ENCODE measurements around the gene ITGB5.

Gene ITGB5

GRCh38 chr3:124777762-124778470 is 109.2 kb downstream of the ITGB5 start:
- TF ChIP-seq POLR2A (IDR thresholded peaks at IDR 0.05; ENCODE audit: extremely low read depth, insufficient read length): no peak
- TF ChIP-seq, protein P1, sequence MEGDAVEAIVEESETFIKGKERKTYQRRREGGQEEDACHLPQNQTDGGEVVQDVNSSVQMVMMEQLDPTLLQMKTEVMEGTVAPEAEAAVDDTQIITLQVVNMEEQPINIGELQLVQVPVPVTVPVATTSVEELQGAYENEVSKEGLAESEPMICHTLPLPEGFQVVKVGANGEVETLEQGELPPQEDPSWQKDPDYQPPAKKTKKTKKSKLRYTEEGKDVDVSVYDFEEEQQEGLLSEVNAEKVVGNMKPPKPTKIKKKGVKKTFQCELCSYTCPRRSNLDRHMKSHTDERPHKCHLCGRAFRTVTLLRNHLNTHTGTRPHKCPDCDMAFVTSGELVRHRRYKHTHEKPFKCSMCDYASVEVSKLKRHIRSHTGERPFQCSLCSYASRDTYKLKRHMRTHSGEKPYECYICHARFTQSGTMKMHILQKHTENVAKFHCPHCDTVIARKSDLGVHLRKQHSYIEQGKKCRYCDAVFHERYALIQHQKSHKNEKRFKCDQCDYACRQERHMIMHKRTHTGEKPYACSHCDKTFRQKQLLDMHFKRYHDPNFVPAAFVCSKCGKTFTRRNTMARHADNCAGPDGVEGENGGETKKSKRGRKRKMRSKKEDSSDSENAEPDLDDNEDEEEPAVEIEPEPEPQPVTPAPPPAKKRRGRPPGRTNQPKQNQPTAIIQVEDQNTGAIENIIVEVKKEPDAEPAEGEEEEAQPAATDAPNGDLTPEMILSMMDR (IDR thresholded peaks at IDR 0.05; ENCODE audit: low read depth, low read length): no peak
- TF ChIP-seq MYC (IDR thresholded peaks at IDR 0.05; ENCODE audit: low read depth, low read length): no peak
- DNase-seq (ENCODE audit: low read depth): no peak
- no peak overlapping the region for H3K4me3 ChIP-seq (ENCODE audit: low read depth, low read length)

GRCh38 chr3:124776856-124777255 is 110.3 kb downstream of the ITGB5 start:
- TF ChIP-seq, protein P1 (IDR thresholded peaks at IDR 0.05; ENCODE audit: low read depth, low read length): no peak
- TF ChIP-seq MAX (IDR thresholded peaks at IDR 0.05; ENCODE audit: low read depth, low read length): no peak
- no peak for TF ChIP-seq MYC (IDR thresholded peaks at IDR 0.05; ENCODE audit: low read depth, low read length)
- no peak for TF ChIP-seq POLR2A (IDR thresholded peaks at IDR 0.05; ENCODE audit: extremely low read depth, insufficient read length)
- no peak for DNase-seq (ENCODE audit: low read depth)
- H3K4me3 ChIP-seq (ENCODE audit: low read depth, low read length): no peak overlapping the region

GRCh38 chr3:124775877-124776276 is 111.3 kb downstream of the ITGB5 start:
- TF ChIP-seq MYC (IDR thresholded peaks at IDR 0.05; ENCODE audit: low read depth, low read length): no peak
- no peak overlapping the region for H3K4me3 ChIP-seq (ENCODE audit: low read depth, low read length)
- DNase-seq (ENCODE audit: low read depth): no peak

DNA sequence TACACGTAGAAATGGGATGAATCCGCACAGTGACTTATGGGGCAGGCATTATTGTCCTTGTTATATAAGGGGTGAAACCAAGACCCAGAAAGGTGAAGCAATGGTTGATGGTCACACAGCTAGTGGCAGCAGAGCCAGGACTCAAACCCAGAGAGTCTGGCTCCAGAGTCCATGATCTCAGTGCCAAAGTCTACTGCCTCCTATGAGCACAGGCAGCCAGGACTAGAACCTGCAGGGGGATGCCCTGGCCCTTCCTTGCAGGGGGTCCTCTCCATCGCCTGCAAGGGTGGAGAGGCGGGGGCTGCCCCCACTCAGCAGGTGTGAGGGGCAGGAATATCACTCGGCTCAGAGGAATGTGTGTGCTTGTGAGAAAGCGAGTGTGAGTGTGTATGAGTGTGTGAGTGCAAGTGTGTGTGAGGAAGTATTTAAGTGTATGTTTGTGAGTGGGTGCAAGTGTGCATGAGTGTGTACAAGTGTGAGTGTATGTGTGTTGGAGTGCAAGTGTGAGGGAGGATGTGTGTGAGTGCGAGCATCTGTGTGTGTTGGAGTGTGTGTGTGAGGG is 112.2 kb downstream of the ITGB5 start:
- no peak for DNase-seq (ENCODE audit: low read depth)
- no peak for TF ChIP-seq POLR2A (IDR thresholded peaks at IDR 0.05; ENCODE audit: extremely low read depth, insufficient read length)
- no peak for TF ChIP-seq MAX (IDR thresholded peaks at IDR 0.05; ENCODE audit: low read depth, low read length)
- TF ChIP-seq, protein P1 (IDR thresholded peaks at IDR 0.05; ENCODE audit: low read depth, low read length): no peak
- no peak for TF ChIP-seq MYC (IDR thresholded peaks at IDR 0.05; ENCODE audit: low read depth, low read length)
- H3K4me3 ChIP-seq (ENCODE audit: low read depth, low read length): no peak overlapping the region

DNA sequence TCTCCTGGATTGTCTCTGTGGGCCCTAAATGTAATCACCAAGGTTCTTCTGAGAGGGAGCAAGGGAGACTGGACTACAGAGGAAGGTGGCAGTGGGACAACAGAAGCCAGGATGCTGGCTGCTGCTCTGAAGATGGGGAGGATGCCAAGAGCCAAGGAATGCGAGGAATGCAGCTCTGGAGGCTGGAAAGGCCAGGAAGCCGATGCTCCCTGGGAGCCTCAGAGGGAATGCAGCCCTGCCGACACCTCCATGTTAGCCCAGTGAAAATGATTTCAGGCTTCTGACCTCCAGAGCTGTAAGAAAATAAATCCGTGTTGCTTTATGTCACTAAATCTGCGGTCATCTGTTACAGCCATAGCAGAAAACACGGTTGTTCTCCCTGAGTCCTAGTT is 112.8 kb downstream of the ITGB5 start:
- TF ChIP-seq MAX (IDR thresholded peaks at IDR 0.05; ENCODE audit: low read depth, low read length) (no peak), POLR2A (IDR thresholded peaks at IDR 0.05; ENCODE audit: extremely low read depth, insufficient read length) (no peak), MYC (IDR thresholded peaks at IDR 0.05; ENCODE audit: low read depth, low read length) (no peak)
- TF ChIP-seq, protein P1 (IDR thresholded peaks at IDR 0.05; ENCODE audit: low read depth, low read length): no peak
- DNase-seq (ENCODE audit: low read depth): no peak
- no peak overlapping the region for H3K4me3 ChIP-seq (ENCODE audit: low read depth, low read length)

GRCh38 chr3:124773351-124774326 is 113.5 kb downstream of the ITGB5 start:
- DNase-seq (ENCODE audit: low read depth): no peak
- no peak for TF ChIP-seq POLR2A (IDR thresholded peaks at IDR 0.05; ENCODE audit: extremely low read depth, insufficient read length)
- TF ChIP-seq MYC (IDR thresholded peaks at IDR 0.05; ENCODE audit: low read depth, low read length): no peak
- TF ChIP-seq MAX (IDR thresholded peaks at IDR 0.05; ENCODE audit: low read depth, low read length): no peak
- TF ChIP-seq, protein P1 (IDR thresholded peaks at IDR 0.05; ENCODE audit: low read depth, low read length): no peak
- no peak overlapping the region for H3K4me3 ChIP-seq (ENCODE audit: low read depth, low read length)
